Skeletal muscle satellite cell (primary cell): ENCODE results near the gene TRPM4. TPM values are rescaled to one million over a fixed set of nuclear protein-coding genes. Genes with fewer than 3 reads are reported as not detected.

Source experiments
- H3K27me3 ChIP-seq: 2 replicates; pipeline ENCODE4 v1.7.0; 2013; ENCODE audit warnings: low read length; ENCODE audit not compliant: control insufficient read depth, insufficient read depth
- H3K36me3 ChIP-seq: 2 replicates; pipeline ENCODE4 v1.7.0; 2013; ENCODE audit warnings: mild to moderate bottlenecking, control low read depth, low read length; ENCODE audit not compliant: insufficient read depth
- H3K4me1 ChIP-seq: 2 replicates; pipeline ENCODE4 v1.7.0; 2013; ENCODE audit warnings: low read length; ENCODE audit not compliant: control insufficient read depth, insufficient read depth
- H3K4me2 ChIP-seq: 2 replicates; pipeline ENCODE4 v1.7.0; 2013; ENCODE audit warnings: mild to moderate bottlenecking, low read length
- H3K4me3 ChIP-seq: 2 replicates; pipeline ENCODE4 v1.7.0; 2013; ENCODE audit warnings: low read length
- H3K9ac ChIP-seq: 2 replicates; pipeline ENCODE4 v1.7.0; 2013; ENCODE audit warnings: mild to moderate bottlenecking, low read depth, low read length, moderate library complexity
- H3K9me3 ChIP-seq: replicated peaks from 2 replicates; pipeline ENCODE4 v1.7.0; 2013; ENCODE audit warnings: mild to moderate bottlenecking, control low read depth, low read length
- total RNA-seq: library from RNA; depleted of rRNA; stranded (reverse); fragments of >200 nt; gene quantifications from 2 replicates; pipeline ENCODE4 v1.2.3, GENCODE V29; 2012; rRNA removed

TRPM4 gene
- 15.5 and 18.5 TPM in 2 replicates for total RNA-seq

GRCh38 chr19:49157445-49158224 lies at the start of gene TRPM4:
Gene TRPM4, plus strand, starts transcription at chr19:49157792. Its CDS starts 75 bp downstream, at chr19:49157867.
- Histone ChIP-seq H3K4me3 (peak within 1 kb of the TSS; percentile 99), H3K9me3 (no peaks in the 10 kb centered on the region), H3K36me3 (peaks cover 3% of the 10 kb centered on the region), H3K4me1 (peaks cover 13% of the 10 kb centered on the region), H3K27me3 (no peaks in the 10 kb centered on the region), H3K9ac (peak within 1 kb of the TSS; percentile 98), H3K4me2 (peak within 1 kb of the TSS; percentile 89)

GRCh38 chr19:49109051-49109450 lies 48.5 kb upstream of the TRPM4 start:
- no peaks in the 10 kb centered on the region for H3K9me3 ChIP-seq
- H3K4me2 ChIP-seq, result no peak overlapping the region
- no peak overlapping the region for H3K4me3 ChIP-seq
- H3K4me1 ChIP-seq, result peaks cover 13% of the 10 kb centered on the region
- H3K27me3 ChIP-seq, result no peaks in the 10 kb centered on the region
- H3K9ac ChIP-seq, result no peak overlapping the region
- peaks cover 59% of the 10 kb centered on the region for H3K36me3 ChIP-seq

GRCh38 chr19:49109569-49110233 lies 47.9 kb upstream of the TRPM4 start:
- H3K27me3 ChIP-seq, result no peaks in the 10 kb centered on the region
- H3K36me3 ChIP-seq, result peaks cover 52% of the 10 kb centered on the region
- H3K4me1 ChIP-seq, result peaks cover 14% of the 10 kb centered on the region
- H3K9ac ChIP-seq, result no peak overlapping the region
- no peak overlapping the region for H3K4me2 ChIP-seq
- H3K4me3 ChIP-seq, result no peak overlapping the region
- H3K9me3 ChIP-seq, result no peaks in the 10 kb centered on the region

- Histone ChIP-seq H3K9ac (no peak overlapping the region), H3K4me3 (no peak overlapping the region), H3K36me3 (peaks cover 45% of the 10 kb centered on the region), H3K4me2 (no peak overlapping the region), H3K27me3 (no peaks in the 10 kb centered on the region), H3K4me1 (peaks cover 19% of the 10 kb centered on the region), H3K9me3 (no peaks in the 10 kb centered on the region)
Measured at GRCh38 chr19:49110567-49110966, 47.0 kb upstream of the TRPM4 start.

GRCh38 chr19:49111218-49111998 lies 46.2 kb upstream of the TRPM4 start:
- H3K9me3 ChIP-seq, result no peaks in the 10 kb centered on the region
- peaks cover 19% of the 10 kb centered on the region for H3K4me1 ChIP-seq
- H3K4me2 ChIP-seq, result no peak overlapping the region
- no peak overlapping the region for H3K9ac ChIP-seq
- no peaks in the 10 kb centered on the region for H3K27me3 ChIP-seq
- H3K4me3 ChIP-seq, result no peak overlapping the region
- peaks cover 41% of the 10 kb centered on the region for H3K36me3 ChIP-seq

- H3K9ac ChIP-seq, result peak within 1 kb of the TSS; percentile 85
- H3K9me3 ChIP-seq, result no peaks in the 10 kb centered on the region
- peaks cover 31% of the 10 kb centered on the region for H3K4me1 ChIP-seq
- H3K4me2 ChIP-seq, result peak within 1 kb of the TSS; percentile 87
- H3K36me3 ChIP-seq, result peaks cover 15% of the 10 kb centered on the region
- peak within 1 kb of the TSS; percentile 94 for H3K4me3 ChIP-seq
- H3K27me3 ChIP-seq, result no peaks in the 10 kb centered on the region
Measured at GRCh38 chr19:49113762-49114629, 43.6 kb upstream of the TRPM4 start, which contains the start of gene LIN7B. Gene LIN7B, plus strand, starts transcription at chr19:49114370. Its CDS starts 35 bp downstream, at chr19:49114405.

- H3K9me3 ChIP-seq, result no peaks in the 10 kb centered on the region
- no peaks in the 10 kb centered on the region for H3K27me3 ChIP-seq
- H3K4me2 ChIP-seq, result peak overlapping the region; percentile 87
- H3K4me1 ChIP-seq, result peaks cover 33% of the 10 kb centered on the region
- peak overlapping the region; percentile 85 for H3K9ac ChIP-seq
- H3K4me3 ChIP-seq, result peak overlapping the region; percentile 94
- peaks cover 7% of the 10 kb centered on the region for H3K36me3 ChIP-seq
Measured at GRCh38 chr19:49114630-49115363, 42.8 kb upstream of the TRPM4 start.

GRCh38 chr19:49116544-49116943 lies 41.0 kb upstream of the TRPM4 start:
- Histone ChIP-seq H3K4me1 (peaks cover 28% of the 10 kb centered on the region), H3K4me2 (no peak overlapping the region), H3K4me3 (no peak overlapping the region), H3K9me3 (no peaks in the 10 kb centered on the region), H3K9ac (no peak overlapping the region), H3K27me3 (peaks cover 10% of the 10 kb centered on the region), H3K36me3 (peaks cover 4% of the 10 kb centered on the region)

GRCh38 chr19:49117677-49118564 lies 39.7 kb upstream of the TRPM4 start:
- peak overlapping the region; percentile 93 for H3K4me3 ChIP-seq
- peak overlapping the region; percentile 85 for H3K9ac ChIP-seq
- peaks cover 4% of the 10 kb centered on the region for H3K36me3 ChIP-seq
- H3K27me3 ChIP-seq, result peaks cover 10% of the 10 kb centered on the region
- peak overlapping the region; percentile 100 for H3K4me2 ChIP-seq
- peaks cover 28% of the 10 kb centered on the region for H3K4me1 ChIP-seq
- no peaks in the 10 kb centered on the region for H3K9me3 ChIP-seq
